Measurements from ENCODE around the gene MAP1B.

Gene MAP1B

DNA sequence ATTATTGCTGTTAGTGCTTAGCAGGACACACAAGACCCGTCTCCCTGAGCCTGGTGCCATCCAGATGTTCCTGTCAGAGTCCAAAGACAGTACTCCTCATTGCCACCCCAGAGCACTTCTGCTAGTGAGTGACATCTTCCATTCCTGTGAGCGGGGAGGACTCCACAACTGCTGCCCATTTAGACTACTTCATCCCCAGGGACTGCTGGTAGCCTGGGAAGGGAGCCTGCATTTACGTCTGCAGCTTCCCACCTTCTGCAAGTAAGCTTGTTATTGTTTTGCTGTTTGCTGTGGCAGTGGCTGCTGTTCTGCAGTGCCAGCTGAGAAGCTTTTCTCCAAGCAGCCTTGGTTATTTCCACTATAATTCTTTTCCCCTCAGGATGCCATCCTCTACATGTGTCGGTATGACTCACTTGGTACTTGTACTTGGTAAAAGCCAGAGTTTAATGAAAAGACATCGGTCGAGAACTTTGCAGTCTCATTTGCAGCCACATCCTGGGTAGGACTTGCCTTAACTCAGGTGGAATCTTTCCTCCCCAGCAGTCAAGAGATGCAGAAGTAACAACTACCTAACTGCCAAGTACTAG, 10.6 kb upstream of the MAP1B start:
- DNase-seq (ENCODE audit: low spot score): no peak

DNA sequence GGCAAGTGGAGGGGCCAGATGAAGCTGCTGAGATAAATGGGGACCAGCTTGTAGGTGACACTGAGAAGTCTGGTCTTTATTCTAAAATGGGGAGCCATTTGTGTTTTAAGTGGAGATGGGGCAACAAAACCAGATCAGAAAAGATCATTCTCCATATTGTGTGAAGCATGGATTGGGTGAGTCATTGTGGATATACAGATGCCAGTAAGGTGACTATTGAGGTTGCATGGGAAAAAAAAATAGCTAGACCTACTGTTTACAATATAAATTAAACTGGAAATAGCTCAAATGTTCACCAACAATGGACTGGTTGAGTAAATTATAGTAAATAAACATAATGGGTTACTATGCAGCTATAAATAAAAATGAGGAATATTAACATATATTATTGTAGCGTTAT, 5.4 kb upstream of the MAP1B start:
- no peak for DNase-seq (ENCODE audit: low spot score)

DNA sequence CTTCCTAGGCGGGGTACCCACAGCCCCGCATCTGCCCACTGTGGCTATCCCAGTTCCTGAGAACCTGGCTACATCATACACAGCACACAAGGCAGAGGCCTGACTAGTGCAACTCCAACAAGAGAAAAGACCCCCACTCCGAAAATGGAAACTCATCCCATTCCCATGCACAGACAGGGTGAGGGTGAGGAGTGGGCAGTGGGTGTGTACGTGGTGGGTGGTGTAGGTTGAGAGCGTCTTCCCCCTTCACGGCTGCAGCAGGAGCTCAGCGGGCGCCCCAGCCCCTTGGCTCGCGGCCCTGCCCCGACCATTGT, 501 bp upstream of the MAP1B start:
- no peak for DNase-seq (ENCODE audit: low spot score)

DNA sequence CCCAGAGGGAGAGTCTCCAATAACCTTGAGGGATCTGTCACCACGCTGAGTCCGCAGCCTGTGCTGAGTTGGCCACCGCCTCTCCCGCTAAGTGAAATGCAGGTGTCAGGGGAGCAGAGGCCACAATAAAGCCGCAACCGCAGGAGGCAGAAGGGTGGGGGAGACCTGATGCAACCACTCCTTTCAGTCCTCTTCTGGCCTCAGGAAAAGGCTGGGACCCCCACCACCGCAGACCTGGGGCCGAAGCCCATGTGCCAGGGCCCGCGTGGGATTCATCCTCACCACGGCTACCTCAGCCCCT, 576 bp downstream of the MAP1B start:
- DNase-seq (ENCODE audit: low spot score): peak; percentile 51

DNA sequence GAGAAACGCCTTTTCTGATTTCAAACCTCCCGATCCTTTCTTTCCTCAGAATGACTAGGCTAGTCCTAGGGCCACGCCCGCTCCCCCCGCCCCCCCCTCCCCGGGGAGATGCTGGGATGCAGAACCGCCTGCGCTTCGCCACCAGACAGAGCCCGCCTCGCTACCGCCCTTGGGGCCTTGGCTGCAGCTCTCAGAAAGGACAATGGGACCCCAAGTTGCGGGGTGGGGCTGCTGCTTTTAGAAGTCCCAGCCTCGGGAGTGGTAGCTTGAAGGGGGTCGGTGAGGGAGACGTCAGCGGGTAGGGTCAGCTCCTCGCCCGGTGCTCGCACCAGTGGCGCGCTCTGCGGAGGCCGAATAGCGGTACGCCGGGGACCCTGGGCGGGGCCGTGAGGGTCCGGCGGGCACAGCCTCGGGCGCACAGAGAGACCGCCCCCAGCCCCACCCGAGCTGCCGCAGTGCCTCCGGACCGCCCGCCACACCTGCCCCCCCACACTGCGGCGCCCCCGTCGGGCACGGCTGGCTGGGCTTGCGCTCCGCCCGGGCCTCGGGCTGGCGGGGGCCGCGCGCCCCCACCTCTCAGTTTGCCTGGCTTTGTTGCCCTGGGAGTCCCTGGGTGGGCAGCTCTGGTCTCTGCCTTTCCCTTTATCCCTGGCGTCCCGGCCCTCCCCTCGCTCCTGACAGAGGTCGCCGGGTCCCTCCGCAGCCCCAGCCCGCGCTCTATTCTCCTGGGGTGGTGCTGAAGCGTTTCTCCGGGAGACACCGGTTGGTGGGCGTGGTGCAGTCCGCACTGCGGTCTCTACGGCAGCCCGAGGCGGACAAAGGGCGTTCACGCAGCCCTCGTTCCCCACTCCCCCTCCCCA, 1.2 kb downstream of the MAP1B start:
- DNase-seq (ENCODE audit: low spot score): peak; percentile 58

DNA sequence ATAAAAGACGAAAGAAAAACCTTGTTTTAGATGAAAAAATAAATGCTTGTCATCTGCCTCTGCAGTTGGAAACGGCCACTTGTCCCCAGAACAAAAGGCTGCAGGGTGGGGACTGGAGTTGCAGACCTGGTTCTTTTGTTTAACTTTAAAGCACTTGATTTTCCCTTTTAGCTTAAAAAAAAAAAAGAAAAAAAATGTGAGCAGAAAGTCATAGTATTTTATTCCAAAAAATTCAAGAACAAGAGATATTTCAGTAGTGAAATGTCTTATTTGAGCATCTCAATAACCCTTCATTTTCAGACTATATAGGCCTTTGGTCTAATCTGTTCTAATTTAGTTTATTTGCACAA, 1.8 kb downstream of the MAP1B start:
- DNase-seq (ENCODE audit: low spot score): no peak

DNA sequence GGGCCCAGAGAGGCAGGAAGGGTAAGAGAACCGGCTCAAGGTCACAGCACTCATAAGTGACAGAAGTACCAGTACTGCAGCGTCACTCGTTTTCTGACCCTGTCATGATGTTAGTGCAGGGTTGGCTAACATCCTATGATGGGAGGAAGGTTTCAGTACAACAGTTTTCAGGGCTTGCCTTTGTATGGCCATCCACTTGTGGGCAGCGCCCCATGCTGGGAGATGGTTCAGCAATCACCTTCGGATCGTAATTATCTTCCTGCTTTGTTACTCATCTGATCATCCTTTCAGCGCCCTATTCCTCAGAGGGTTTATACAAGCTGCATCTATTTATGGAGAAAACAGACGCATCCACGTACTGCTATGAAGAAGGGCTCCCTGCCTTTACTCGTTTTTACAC, 2.4 kb downstream of the MAP1B start:
- peak; percentile 49 for DNase-seq (ENCODE audit: low spot score)

DNA sequence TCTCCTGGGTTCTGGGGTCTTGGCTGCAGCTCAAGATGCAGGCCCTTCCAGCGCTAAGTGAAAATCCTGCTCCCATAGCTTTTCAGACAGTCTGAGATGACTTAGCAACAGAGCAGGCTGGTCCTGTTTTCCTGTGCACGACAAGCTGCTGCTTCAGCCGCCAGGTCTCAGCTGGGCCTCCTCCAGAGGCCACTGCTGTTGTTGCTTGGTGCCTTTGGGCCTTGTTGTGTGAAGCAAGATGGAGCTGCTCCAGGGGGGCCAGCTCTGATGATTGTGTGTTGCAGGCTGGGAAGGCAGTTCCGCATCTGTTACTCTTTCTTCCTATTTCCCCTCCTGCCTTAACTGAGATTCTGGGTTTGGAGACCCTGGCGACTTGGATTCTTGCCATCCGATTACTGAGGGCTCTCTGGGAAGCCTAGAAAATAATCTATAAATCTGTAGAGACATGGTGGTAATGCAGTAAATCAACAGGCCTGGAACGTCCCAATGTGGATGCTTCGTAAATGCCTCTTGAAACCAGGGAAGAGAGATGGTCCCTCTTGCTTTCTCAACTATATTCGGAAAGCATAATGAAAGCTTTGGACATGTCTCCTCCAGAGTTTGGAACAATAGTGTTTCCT, 3.2 kb downstream of the MAP1B start:
- peak; percentile 68 for DNase-seq (ENCODE audit: low spot score)

DNA sequence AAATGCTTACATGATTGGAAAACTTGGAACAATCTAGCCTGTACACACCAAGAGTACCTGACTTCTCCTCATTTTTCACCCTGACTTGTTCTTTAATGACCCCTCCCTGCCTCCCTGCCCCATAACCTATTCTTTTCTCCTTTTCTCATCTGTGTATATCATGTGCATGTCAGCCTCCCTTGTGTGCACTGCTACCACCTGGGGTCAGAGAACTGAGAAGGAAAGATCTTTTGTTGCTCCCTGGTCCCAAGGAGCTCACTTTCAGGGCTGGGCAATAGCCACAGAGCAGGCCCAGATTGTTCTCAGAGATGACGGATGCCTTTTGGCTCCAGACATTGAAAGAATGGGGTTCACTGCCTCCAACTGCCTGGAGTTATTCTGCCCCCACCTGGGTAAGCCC, 5.1 kb downstream of the MAP1B start:
- peak; percentile 15 for DNase-seq (ENCODE audit: low spot score)

DNA sequence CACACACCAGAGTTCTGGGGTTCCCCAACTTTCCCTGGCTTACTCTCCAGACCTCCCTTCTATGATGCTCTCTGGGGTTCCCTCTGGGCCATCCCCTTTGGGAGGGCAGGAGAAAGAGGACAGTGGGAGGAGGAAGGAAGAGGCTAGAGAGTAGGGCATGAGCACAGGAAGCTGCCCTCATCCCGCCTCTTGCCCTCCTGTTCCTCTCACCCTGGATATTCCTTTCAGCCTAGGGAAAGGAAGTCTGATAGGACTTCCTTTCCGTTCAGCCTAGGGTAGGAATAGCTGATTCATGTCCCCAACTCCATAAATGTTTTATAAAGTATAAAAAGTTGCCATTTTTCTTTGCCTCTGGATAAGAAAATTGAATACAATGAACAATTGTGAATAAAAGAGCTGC, 7.4 kb downstream of the MAP1B start:
- DNase-seq (ENCODE audit: low spot score): no peak

DNA sequence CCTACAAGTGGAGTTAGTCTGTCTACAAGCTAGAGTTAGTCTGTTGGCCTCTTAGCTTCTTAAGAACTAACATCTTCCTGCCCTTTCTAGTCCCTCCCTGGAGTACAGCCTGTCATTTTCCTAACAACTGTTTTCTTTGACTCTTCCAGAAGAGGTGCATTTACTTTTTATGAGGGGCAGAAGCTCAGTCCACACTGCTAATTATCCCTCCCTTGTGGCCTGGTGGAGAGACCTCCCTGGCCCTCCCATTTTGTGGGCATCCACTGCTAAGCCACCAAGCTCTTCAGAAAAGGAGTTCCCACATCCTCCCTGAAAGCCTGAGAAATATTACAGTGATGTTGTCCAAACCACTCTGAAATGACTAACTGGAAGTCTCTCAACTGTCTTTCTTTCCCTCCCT, 8.0 kb downstream of the MAP1B start:
- DNase-seq (ENCODE audit: low spot score): no peak

DNA sequence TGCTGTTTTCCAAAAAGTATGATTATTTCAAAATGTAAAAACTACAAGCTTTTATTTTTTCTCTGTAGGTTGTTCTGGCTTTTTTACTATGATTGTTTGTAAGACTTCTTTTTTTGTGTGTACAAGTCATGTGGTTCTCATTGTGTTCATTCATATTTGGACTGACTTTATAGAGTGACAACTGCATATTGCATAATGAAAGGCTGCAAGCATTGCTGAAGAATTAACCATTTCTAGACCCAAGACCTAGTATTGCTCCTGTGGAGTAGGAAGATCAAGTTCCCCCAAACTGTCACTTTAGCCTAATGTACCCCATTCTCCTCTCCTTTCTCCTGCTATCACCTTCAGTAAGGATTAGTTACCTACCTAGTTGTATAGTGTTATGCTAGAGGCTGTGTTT, 10.0 kb downstream of the MAP1B start:
- DNase-seq (ENCODE audit: low spot score): peak; percentile 5

DNA sequence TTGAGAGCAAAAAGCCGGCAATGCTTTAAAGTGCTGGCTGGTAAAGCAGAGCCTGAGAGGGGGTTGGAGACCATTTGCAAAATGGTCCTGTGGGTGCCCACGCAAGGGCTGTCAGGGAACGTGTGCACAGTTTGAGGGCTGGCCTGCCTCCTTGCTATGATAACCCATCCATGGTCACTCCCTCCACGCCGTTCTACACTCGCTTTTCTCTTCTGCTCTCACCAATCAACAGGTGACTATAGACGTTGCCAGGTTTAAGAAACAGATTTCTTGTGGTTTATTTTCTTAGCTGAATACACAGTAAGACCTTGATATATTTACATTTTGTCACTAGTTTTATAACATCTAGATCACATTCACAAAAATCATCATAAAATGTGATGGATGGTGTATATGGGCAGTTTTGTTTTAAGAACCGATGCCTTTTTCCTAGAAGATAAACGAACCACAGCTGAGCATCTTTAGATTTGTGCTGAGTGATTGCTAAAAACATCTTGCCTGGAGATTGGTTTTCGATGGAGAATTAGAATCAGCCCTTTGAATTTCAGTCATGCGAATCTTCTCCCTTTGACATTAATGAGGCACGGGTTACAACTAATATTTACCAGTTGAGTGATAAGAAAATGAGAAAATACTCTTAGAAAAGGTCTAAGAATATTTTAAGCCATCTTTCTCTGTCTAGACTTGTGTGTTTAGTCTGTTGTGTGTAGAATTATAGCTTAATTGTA, 13.9 kb downstream of the MAP1B start:
- peak; percentile 53 for DNase-seq (ENCODE audit: low spot score)

DNA sequence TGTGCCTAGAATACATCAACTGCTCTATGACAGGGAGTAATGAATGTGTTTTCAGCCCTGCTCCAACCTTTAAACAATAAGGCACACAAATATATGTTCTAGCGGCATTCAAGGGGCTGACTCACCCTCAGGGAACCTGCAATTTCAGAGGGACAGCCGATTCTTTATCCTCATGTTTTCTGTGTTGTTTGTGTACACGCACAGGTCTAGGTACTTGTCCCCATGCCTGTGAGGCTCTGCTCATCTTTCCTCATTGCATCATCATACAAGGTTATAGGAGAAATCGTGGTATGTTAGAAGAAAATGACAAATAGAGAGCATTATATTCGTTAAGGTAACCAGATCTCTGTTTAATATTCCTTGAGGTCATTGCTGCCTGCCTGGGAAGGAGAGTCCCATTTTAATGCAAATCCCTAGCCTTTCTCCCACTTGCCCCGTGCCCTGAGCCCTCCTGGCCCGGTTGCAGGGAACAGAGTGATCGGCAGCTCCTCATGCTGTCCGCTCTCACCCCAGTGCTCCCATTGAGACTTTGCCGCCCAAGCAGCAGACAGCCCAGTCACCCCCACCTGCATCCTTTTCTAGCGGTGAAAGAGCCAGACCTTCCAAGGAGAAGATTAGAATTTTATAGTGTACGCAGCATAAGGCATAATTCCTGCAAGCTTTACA, 14.6 kb downstream of the MAP1B start:
- DNase-seq (ENCODE audit: low spot score): peak; percentile 59

DNA sequence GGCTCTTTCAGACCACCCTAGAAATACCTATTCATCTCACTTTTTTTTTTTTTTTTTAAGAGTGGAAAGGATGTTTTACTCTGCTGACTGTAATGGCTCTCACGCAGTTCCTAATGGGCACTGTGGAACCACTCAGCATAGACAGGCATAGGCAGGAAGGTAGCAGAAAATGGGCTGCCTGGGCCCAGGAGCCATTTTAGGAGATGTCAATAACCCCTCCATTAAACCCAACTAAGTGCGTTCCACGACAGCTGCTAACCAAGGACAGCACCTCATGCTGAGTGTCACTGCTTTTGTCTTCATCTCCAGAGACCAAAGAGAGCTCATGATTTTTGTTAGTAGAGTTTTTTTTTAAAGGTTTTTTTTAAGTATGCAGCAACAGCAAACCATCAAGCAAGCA, 15.3 kb downstream of the MAP1B start:
- DNase-seq (ENCODE audit: low spot score): no peak

DNA sequence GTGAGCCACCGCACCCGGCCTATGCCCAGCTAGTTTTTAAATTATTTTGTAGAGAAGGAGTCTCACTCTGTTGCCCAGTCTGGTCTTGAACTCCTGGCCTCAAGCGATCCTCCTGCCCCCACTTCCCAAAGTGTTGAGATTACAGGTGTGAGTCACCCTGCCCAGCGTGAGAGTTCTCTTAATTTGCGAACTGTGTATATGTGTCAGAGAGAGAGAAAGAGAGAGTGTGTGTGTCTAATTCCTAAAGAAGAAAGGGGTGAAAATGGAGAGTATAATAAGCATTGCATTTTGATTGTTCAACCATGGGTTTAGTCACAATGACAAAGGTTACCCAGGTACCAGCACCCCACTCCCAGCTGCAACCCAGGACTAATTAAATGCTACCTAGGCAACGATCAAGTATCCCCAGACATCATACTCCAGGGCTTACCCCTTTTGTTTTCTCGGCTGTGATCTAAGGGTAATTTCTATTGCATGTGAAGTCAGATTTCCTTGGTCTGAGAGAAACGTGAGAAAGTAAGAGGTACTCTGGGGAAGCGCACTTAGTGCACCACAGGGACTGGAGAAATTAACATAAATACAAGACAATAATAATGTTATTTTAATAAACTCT, 16.6 kb downstream of the MAP1B start:
- no peak for DNase-seq (ENCODE audit: low spot score)

DNA sequence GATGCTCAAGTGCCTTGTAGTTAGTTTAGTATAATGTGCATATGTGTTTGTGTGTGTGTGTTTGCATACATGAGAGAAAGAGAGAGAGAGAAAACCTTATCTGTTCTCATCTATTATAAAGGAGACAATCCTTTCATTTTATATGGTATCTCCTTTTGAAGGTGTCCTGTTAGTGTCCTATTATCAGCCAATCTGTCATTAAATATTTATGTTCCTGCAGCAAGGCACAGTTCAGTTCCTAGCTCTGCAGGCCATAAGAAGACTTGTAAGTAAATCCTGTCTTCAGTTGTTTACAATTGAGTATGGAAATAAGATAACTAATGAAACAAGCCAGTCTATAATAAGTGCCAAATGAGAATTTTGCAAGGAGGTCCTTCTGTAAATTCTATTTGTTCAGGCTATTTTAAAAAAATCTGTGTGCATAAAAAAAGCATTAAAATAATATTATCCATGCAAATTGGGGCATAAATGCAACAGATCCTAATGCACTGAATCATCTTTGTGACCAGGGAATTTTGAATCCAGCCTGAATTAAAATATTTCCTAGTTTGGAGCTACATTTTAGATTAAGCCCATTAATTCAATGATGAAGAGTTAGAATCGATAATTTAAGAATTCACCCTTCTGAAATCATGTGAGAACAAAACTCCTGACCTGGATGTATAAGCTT, 18.1 kb downstream of the MAP1B start:
- no peak for DNase-seq (ENCODE audit: low spot score)

DNA sequence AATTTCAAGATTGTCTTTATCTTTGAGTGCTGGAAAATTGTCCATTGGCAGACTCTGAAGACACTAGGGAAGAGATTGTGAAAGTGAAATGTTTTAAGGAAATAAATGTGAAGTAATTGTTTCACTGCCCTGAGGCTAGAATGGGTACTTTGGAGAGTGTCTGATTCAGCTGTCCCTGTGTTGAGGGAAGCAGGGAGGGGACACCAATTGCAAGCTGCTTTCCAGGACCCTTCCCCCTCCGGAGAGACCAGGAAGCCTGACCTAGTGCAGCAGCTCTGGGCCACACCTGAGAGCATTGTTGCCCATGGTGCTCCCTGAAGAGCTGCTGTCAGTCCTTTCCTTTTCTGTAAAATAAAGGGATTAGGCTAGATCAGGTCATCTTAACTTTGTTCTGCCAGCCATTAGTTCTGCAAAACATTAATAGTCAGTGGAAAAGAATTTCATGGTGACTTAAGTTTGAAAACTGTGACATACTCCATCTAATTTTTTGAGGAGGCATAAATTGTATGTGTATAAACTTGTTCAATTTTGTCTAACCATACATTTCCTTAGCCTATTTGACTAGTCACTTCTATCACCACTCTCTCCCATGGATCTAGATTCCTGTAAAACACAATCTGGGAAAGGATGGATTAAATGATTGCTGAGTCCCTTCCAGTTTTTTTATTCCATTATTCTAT, 18.8 kb downstream of the MAP1B start:
- no peak for DNase-seq (ENCODE audit: low spot score)

DNA sequence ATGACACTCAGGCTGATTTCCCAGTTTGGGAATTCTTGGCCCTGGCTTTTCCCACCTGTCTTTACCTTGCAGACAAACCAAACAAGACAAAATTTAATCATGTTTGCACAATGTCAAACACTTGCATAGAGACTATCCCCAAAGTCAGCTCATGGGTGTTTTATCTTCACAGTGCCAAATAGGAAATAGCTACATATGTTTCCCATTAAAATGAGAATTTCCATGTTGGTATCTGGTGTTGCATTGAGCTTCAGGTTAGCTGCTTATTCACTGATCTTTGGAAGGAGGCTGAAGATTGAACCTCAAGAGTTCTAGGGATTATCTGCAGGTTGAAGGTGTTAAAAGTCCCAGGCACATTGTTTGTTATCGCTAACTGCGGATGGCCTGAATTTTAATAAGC, 19.5 kb downstream of the MAP1B start:
- no peak for DNase-seq (ENCODE audit: low spot score)

DNA sequence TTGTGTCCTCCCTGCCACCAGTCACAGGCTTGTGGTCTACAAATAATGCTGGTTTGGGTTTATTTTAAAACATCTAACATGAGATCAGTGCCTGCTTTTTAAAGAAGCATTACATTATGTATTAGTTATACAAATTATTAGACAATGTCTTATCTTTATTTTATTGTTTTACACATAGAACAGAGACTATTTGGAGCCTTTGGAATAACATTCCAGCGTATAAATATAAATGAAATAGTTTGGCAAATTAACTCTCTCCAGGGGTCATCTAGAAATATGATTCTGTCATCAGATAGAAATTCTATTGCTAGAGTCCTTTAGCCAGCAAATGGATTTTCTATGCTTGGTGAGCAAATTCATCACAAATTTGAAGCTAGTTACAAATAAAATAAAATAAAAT, 22.4 kb downstream of the MAP1B start:
- DNase-seq (ENCODE audit: low spot score): no peak

DNA sequence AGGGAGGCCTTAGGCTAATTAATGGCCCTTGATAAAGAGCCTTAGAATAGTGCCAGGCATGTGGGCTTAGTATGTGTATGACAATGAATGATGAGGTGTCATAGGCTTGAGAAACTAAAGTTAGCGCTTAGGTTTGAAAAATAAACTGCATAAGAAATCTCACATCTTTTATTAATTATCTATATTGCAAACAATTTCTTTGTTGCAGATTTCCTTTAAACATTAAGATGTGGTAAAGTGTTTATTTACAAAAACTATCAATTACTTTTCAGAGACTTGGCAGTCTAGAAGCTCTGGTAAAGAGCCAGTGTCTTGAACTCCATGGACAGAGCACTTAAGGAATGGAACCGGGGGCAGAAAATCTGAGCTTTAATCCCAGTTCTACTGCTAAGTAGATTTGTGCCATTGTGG, 23.1 kb downstream of the MAP1B start:
- no peak for DNase-seq (ENCODE audit: low spot score)
